HG03135 (cell line): ENCODE data around the gene FBXL16.
A peak's percentile ranks its signal among the peaks of the same experiment; 100 is the strongest.

Source experiments
- ATAC-seq: cut with Tn5 transposase; IDR thresholded peaks from one replicate; pipeline ENCODE4 v1.9.1; 2021; ENCODE audit warnings: mild to moderate bottlenecking, moderate library complexity; ENCODE audit not compliant: unreplicated experiment

FBXL16 gene

GRCh38 chr16:734981-735881 is 29.6 kb upstream of the FBXL16 start:
- ATAC-seq, result no peak

- ATAC-seq, result no peak
Measured at GRCh38 chr16:734208-734980, 28.8 kb upstream of the FBXL16 start.

GRCh38 chr16:733382-734207 is 28.0 kb upstream of the FBXL16 start:
- no peak for ATAC-seq

- no peak for ATAC-seq
Measured at GRCh38 chr16:732936-733335, 27.3 kb upstream of the FBXL16 start.

GRCh38 chr16:732332-732731 is 26.7 kb upstream of the FBXL16 start:
- no peak for ATAC-seq

GRCh38 chr16:730666-731509 is 25.3 kb upstream of the FBXL16 start:
- ATAC-seq, result no peak

- ATAC-seq, result no peak
Measured at GRCh38 chr16:729768-730665, 24.4 kb upstream of the FBXL16 start.

- ATAC-seq, result no peak
Measured at GRCh38 chr16:728890-729744, 23.5 kb upstream of the FBXL16 start.

GRCh38 chr16:728131-728889 is 22.7 kb upstream of the FBXL16 start:
- ATAC-seq, result peak; percentile 31

- no peak for ATAC-seq
Measured at GRCh38 chr16:727291-727977, 21.8 kb upstream of the FBXL16 start.

- ATAC-seq, result no peak
Measured at GRCh38 chr16:726438-727290, 21.1 kb upstream of the FBXL16 start, which contains the start of the genes CCDC78 and HAGHL. CCDC78 (minus strand) TSS chr16:726443; CDS start chr16:726367, 76 bp downstream. HAGHL (plus strand) TSS chr16:727106; CDS start chr16:727510, 404 bp downstream.

- no peak for ATAC-seq
Measured at GRCh38 chr16:726188-726437, 20.5 kb upstream of the FBXL16 start.

GRCh38 chr16:725463-726187 is 20.0 kb upstream of the FBXL16 start:
- no peak for ATAC-seq

GRCh38 chr16:725041-725376 is 19.4 kb upstream of the FBXL16 start:
- ATAC-seq, result no peak

GRCh38 chr16:724188-725040 is 18.8 kb upstream of the FBXL16 start:
- no peak for ATAC-seq
